Epithelial cell of esophagus (primary cell): ENCODE measurements around the gene PCDH15.

Experiments used
- DNase-seq: peaks from one replicate; pipeline ENCODE4 v3.0.0; 2010; ENCODE audit warnings: low read depth
- H3K4me3 ChIP-seq: 2 replicates; pipeline ENCODE4 v1.5.1; 2011; ENCODE audit warnings: mild to moderate bottlenecking, low read length, control low read depth
- TF ChIP-seq, protein P1 (sequence below): IDR thresholded peaks from 2 replicates; pipeline ENCODE4 v1.5.1; 2011; ENCODE audit warnings: low read depth, mild to moderate bottlenecking, low read length, control low read depth, inconsistent platforms; ENCODE audit not compliant: insufficient read depth; ENCODE audit errors: missing control alignments

The PCDH15 gene

DNA sequence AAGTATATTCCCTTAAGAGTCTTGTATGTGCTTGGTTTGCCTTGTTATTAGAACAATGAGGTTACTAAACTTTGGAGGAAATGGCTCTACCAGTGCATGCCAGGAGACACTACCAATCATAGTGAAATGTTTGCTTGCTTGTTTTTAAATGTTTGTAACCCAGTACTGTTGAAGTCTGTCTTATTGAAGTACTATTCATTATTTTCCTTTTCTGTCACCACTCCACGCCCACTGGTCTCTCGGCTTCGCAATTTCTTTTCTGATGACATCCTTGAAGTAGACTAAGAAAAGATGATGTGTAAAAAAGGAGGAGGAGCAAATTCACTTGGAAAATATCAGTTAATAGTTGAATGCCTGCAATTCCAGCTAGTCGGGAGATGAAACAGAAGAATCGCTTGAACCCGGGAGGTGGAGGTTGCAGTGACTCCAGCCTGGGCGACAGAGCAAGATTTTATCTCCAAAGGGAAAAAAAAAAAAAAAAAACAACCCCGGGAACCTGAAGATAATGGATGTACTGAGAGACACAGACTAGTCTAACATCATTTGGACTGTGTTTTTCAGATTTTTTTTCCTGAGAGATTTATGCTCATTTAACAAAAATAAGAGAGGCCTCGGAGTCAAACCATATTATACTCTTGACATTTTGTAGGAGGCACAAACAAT, 959.4 kb downstream of the PCDH15 start:
- H3K4me3 ChIP-seq = no peak overlapping the region
- no peak for DNase-seq
- TF ChIP-seq, protein P1, sequence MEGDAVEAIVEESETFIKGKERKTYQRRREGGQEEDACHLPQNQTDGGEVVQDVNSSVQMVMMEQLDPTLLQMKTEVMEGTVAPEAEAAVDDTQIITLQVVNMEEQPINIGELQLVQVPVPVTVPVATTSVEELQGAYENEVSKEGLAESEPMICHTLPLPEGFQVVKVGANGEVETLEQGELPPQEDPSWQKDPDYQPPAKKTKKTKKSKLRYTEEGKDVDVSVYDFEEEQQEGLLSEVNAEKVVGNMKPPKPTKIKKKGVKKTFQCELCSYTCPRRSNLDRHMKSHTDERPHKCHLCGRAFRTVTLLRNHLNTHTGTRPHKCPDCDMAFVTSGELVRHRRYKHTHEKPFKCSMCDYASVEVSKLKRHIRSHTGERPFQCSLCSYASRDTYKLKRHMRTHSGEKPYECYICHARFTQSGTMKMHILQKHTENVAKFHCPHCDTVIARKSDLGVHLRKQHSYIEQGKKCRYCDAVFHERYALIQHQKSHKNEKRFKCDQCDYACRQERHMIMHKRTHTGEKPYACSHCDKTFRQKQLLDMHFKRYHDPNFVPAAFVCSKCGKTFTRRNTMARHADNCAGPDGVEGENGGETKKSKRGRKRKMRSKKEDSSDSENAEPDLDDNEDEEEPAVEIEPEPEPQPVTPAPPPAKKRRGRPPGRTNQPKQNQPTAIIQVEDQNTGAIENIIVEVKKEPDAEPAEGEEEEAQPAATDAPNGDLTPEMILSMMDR = no peak

GRCh38 chr10:53840653-53841052, 960.4 kb downstream of the PCDH15 start:
- H3K4me3 ChIP-seq = no peak overlapping the region
- no peak for DNase-seq
- TF ChIP-seq, protein P1 = no peak

DNA sequence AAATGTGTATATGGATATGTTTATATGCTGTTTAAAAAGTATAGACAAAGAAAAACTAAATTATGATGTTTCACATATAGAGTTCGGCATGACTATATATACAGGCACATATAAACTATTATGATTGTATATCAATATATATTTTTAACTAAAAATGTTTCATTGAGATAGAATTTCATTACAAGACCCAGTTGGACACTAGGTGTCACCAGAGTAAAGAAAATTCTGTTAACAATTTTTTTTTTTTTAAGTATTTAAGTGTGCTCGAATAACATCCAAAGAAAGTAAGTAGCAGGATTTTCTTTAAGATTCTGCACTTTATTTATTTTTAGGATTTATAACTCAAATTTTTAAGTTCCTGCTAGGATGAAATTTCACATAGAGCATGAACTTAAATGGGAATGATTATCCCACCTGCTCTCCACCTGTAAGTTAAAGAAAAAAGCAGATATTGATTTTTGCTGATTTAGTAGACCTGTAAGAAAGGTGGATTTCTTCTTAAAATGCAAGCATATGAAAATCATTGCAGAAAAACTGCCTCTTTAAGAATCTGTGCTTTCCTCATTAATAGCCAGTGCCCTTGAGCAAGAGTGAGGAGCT, 961.5 kb downstream of the PCDH15 start:
- DNase-seq = peak; percentile 46
- no peak overlapping the region for H3K4me3 ChIP-seq
- TF ChIP-seq, protein P1 = peak; percentile 44

DNA sequence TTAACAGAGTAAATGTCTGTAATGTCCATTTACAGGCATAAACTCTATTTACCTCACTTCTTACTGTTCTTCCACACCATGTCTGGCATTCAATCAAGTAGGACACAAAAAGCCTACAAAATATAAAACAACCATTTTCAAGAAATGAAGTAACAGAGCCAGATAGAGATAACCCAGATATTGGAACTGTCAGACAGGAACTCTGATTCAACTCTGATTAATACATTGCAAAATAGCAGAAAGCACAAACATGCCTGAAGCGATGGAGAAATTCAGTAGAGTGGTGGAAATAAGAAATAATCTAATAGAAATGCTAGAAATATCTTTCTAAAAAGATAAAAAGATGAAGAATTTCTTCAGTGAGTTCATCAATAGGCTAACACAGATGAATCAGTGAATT, 964.4 kb downstream of the PCDH15 start:
- H3K4me3 ChIP-seq = no peak overlapping the region
- DNase-seq = peak; percentile 75
- TF ChIP-seq, protein P1 = no peak

DNA sequence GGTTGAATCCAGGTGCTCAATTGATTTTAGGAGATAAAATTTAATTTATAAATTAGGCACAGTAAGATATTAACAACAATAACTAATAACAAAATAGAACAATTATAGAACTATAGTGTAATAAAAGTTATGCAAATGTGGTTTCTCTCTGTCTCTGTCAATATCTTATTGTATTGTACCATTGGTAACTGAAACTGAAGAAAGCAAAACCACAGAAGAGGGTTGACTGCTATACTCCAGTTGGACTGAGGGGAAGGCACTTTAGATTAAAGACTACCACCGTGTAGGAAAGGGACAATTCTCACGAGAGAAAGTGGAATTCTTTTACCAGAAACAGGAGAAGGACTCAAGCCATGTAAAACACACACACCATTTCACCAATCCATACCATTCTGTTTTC, 967.1 kb downstream of the PCDH15 start:
- TF ChIP-seq, protein P1 = no peak
- no peak for DNase-seq
- H3K4me3 ChIP-seq = no peak overlapping the region

DNA sequence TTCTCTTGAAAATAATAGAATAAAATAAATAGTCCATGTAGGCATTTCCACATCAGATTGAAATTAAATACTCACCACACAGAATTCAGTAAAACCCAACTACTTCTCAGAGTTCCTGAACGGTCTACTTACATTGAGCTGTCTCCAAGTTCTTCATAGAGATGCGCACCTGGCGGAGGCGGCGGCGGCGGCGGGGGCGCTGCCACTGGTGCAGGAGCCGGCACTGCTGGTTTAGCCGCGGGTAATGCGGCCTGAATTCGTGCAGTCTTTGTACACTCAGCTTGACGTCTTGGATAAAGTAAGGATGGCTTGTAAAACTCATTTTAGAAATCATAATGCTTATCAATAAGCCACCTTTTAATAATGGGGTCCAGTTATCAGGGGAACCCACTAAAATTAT, 973.8 kb downstream of the PCDH15 start:
- TF ChIP-seq, protein P1 = no peak
- DNase-seq = no peak
- no peak overlapping the region for H3K4me3 ChIP-seq
